Measurements from ENCODE around the gene RNF130.

GRCh38 chr5:180045889-180046499, 25.6 kb downstream of the RNF130 start:
- no peak for TF ChIP-seq CTCF (IDR thresholded peaks at IDR 0.05)
- TF ChIP-seq POLR2A (IDR thresholded peaks at IDR 0.05), result no peak

Data from lower leg skin (tissue), 3 donors.